ENCODE results near the gene PDE8A. TPM values are rescaled to one million over a fixed set of nuclear protein-coding genes. Genes with fewer than 3 reads are reported as not detected.

PDE8A gene
- total RNA-seq, 1 experiment from 2014 or later = 27.4 TPM

GRCh38 chr15:85031944-85032558 lies 50.4 kb downstream of the PDE8A start:
- intact Hi-C loops (cut with micrococcal nuclease) = no loop called here
- no peak for DNase-seq (ENCODE audit: unreplicated experiment)
- Mint-ChIP-seq H3K27me3 (ENCODE audit: insufficient read depth, unreplicated experiment) (no peaks in the 10 kb centered on the region), H3K9me3 (ENCODE audit: unreplicated experiment) (no peaks in the 10 kb centered on the region), H3K4me3 (ENCODE audit: unreplicated experiment) (no peak overlapping the region), H3K27ac (ENCODE audit: low read depth, unreplicated experiment) (no peak overlapping the region), H3K4me1 (ENCODE audit: insufficient read depth, unreplicated experiment) (peaks cover 17% of the 10 kb centered on the region), H3K36me3 (ENCODE audit: insufficient read depth, unreplicated experiment) (no peaks in the 10 kb centered on the region)
- no TSS peak for BruUV-seq (replicated peaks)
- TF ChIP-seq CTCF (IDR thresholded peaks at IDR 0.05; ENCODE audit: unreplicated experiment) = no peak
- ChIA-PET CTCF (interaction anchor here (0.9 kb wide), 1 partner anchor 12 kb away, joined by 4 read pairs; no protein-coding TSS in a partner anchor), POLR2A (interaction anchor here (1.3 kb wide), 1 partner anchor 12 kb away, joined by 4 read pairs; no protein-coding TSS in a partner anchor)

- H3K4me1 Mint-ChIP-seq (ENCODE audit: insufficient read depth, unreplicated experiment) = peaks cover 16% of the 10 kb centered on the region
- no peaks in the 10 kb centered on the region for H3K9me3 Mint-ChIP-seq (ENCODE audit: unreplicated experiment)
- no peak overlapping the region for H3K27ac Mint-ChIP-seq (ENCODE audit: low read depth, unreplicated experiment)
- H3K27me3 Mint-ChIP-seq (ENCODE audit: insufficient read depth, unreplicated experiment) = no peaks in the 10 kb centered on the region
- ChIA-PET CTCF (interaction anchor here (0.9 to 1.4 kb wide), 2 partner anchors 12 to 40 kb away, joined by 3 read pairs; no protein-coding TSS in a partner anchor), POLR2A (interaction anchor here (1.2 to 1.4 kb wide), 2 partner anchors 8 to 403 kb away, joined by 3 read pairs; no protein-coding TSS in a partner anchor)
- TF ChIP-seq CTCF (IDR thresholded peaks at IDR 0.05; ENCODE audit: unreplicated experiment) = no peak
- no peak overlapping the region for H3K4me3 Mint-ChIP-seq (ENCODE audit: unreplicated experiment)
- H3K36me3 Mint-ChIP-seq (ENCODE audit: insufficient read depth, unreplicated experiment) = no peaks in the 10 kb centered on the region
- intact Hi-C loops (cut with micrococcal nuclease) = no loop called here
- DNase-seq (ENCODE audit: unreplicated experiment) = no peak
- BruUV-seq (replicated peaks) = no TSS peak
Measured at GRCh38 chr15:85033148-85033547, 51.5 kb downstream of the PDE8A start.

- DNase-seq (ENCODE audit: unreplicated experiment) = no peak
- CTCF ChIA-PET = interaction anchor here (1.0 to 1.4 kb wide), 2 partner anchors 11 to 106 kb away, joined by 3 read pairs; no protein-coding TSS in a partner anchor
- Mint-ChIP-seq H3K4me1 (ENCODE audit: insufficient read depth, unreplicated experiment) (peaks cover 10% of the 10 kb centered on the region), H3K4me3 (ENCODE audit: unreplicated experiment) (no peak overlapping the region), H3K27me3 (ENCODE audit: insufficient read depth, unreplicated experiment) (no peaks in the 10 kb centered on the region), H3K36me3 (ENCODE audit: insufficient read depth, unreplicated experiment) (no peaks in the 10 kb centered on the region), H3K27ac (ENCODE audit: low read depth, unreplicated experiment) (no peak overlapping the region), H3K9me3 (ENCODE audit: unreplicated experiment) (no peaks in the 10 kb centered on the region)
- POLR2A ChIA-PET = no interaction called here
- TF ChIP-seq CTCF (IDR thresholded peaks at IDR 0.05; ENCODE audit: unreplicated experiment) = no peak
- intact Hi-C loops (cut with micrococcal nuclease) = no loop called here
- no TSS peak for BruUV-seq (replicated peaks)
Measured at GRCh38 chr15:85034276-85034675, 52.6 kb downstream of the PDE8A start.

- H3K4me3 Mint-ChIP-seq (ENCODE audit: unreplicated experiment) = no peak overlapping the region
- H3K9me3 Mint-ChIP-seq (ENCODE audit: unreplicated experiment) = no peaks in the 10 kb centered on the region
- no peak overlapping the region for H3K27ac Mint-ChIP-seq (ENCODE audit: low read depth, unreplicated experiment)
- CTCF ChIA-PET = interaction anchor here (0.9 to 1.5 kb wide), 4 partner anchors 8 to 79 kb away, joined by 4 to 5 read pairs (median 4); partner anchors contain the start of gene PDE8A
- H3K4me1 Mint-ChIP-seq (ENCODE audit: insufficient read depth, unreplicated experiment) = no peaks in the 10 kb centered on the region
- BruUV-seq (replicated peaks) = no TSS peak
- H3K36me3 Mint-ChIP-seq (ENCODE audit: insufficient read depth, unreplicated experiment) = no peaks in the 10 kb centered on the region
- no peak for TF ChIP-seq CTCF (IDR thresholded peaks at IDR 0.05; ENCODE audit: unreplicated experiment)
- POLR2A ChIA-PET = interaction anchor here (0.8 to 2.4 kb wide), 2 partner anchors 8 to 11 kb away, joined by 5 to 8 read pairs; no protein-coding TSS in a partner anchor
- peak; percentile 29 for DNase-seq (ENCODE audit: unreplicated experiment)
- H3K27me3 Mint-ChIP-seq (ENCODE audit: insufficient read depth, unreplicated experiment) = no peaks in the 10 kb centered on the region
- intact Hi-C loops (cut with micrococcal nuclease) = no loop called here
Measured at GRCh38 chr15:85035980-85036379, 54.3 kb downstream of the PDE8A start.
